Common myeloid progenitor, CD34-positive (primary cell): ENCODE measurements around the gene TMEM254.
"Not testable (repeated sequence)": the region's sequence is repeated elsewhere in the genome, so short reads cannot be mapped to it uniquely, and the experiment has no call there.

Experiments
- CTCF ChIA-PET: fragments of 350-600 bp; sonication (Branson Sonifier 250); formaldehyde crosslinking; loops from one replicate; lab custom pipeline; 2021; ENCODE audit warnings: antibody characterized with exemption; lab: Charles Lee
- POLR2A ChIA-PET: fragments of 350-600 bp; sonication (Branson Sonifier 250); formaldehyde crosslinking; loops from one replicate; lab custom pipeline; 2021; ENCODE audit warnings: antibody characterized with exemption; lab: Charles Lee
- DNase-seq, 3 donors: peaks; one replicate each; pipeline versions ENCODE4 v3.0.0 to v3.0.0-alpha.2; 2013
- H3K27ac ChIP-seq, 2 experiments: 1 replicate in 1 of 2; 2 replicates in 1 of 2; pipeline ENCODE4 v1.7.0; 2013; ENCODE audit warnings: inconsistent platforms in 2 of 2, low read length in 2 of 2, mild to moderate bottlenecking in 2 of 2, low read depth in 1 of 2, moderate library complexity in 1 of 2; ENCODE audit not compliant: severe bottlenecking in 2 of 2, insufficient read depth in 1 of 2, poor library complexity in 1 of 2
- H3K27me3 ChIP-seq, 5 experiments: replicated peaks in 2 of 5; 1 replicate in 3 of 5; 2 replicates in 2 of 5; pipeline versions ENCODE4 v1.6.1 to v1.7.0; 2013; ENCODE audit warnings: low read length in 4 of 5, mild to moderate bottlenecking in 2 of 5, moderate library complexity in 2 of 5, inconsistent platforms in 1 of 5; ENCODE audit not compliant: insufficient read depth in 5 of 5, control insufficient read depth in 4 of 5
- H3K36me3 ChIP-seq, 4 experiments: 1 replicate in 2 of 4; 2 replicates in 2 of 4; pipeline versions ENCODE4 v1.6.1 to v1.7.0; 2013; ENCODE audit warnings: low read length in 3 of 4, control low read depth in 1 of 4, mild to moderate bottlenecking in 1 of 4; ENCODE audit not compliant: control insufficient read depth in 4 of 4, insufficient read depth in 4 of 4
- H3K4me1 ChIP-seq, 4 experiments: 1 replicate in 3 of 4; 2 replicates in 1 of 4; pipeline versions ENCODE4 v1.6.1 to v1.7.1; 2013; ENCODE audit warnings: low read length in 3 of 4, mild to moderate bottlenecking in 3 of 4, control low read depth in 1 of 4, inconsistent platforms in 1 of 4, moderate library complexity in 1 of 4; ENCODE audit not compliant: control insufficient read depth in 4 of 4, insufficient read depth in 4 of 4; ENCODE audit errors: control extremely low read depth in 1 of 4
- H3K4me3 ChIP-seq, 7 experiments: 1 replicate in 4 of 7; 2 replicates in 3 of 7; pipeline versions ENCODE4 v1.5.1 to v1.7.0; 2013; ENCODE audit warnings: mild to moderate bottlenecking in 7 of 7, low read length in 6 of 7, moderate library complexity in 6 of 7, inconsistent platforms in 2 of 7, low read depth in 2 of 7, control low read depth in 1 of 7; ENCODE audit not compliant: insufficient read depth in 4 of 7, control insufficient read depth in 1 of 7; ENCODE audit errors: extremely low read depth in 1 of 7
- H3K9me3 ChIP-seq, 5 experiments: 1 replicate in 4 of 5; 2 replicates in 1 of 5; pipeline versions ENCODE4 v1.6.1 to v1.7.1; 2013; ENCODE audit warnings: low read length in 4 of 5, mild to moderate bottlenecking in 2 of 5, inconsistent platforms in 1 of 5, low read depth in 1 of 5, moderate library complexity in 1 of 5; ENCODE audit not compliant: control insufficient read depth in 4 of 5, insufficient read depth in 2 of 5; ENCODE audit errors: control extremely low read depth in 1 of 5
- WGBS: methylation state at CpG from one replicate; pipeline ENCODE4 v1.1.5; 2013; ENCODE audit not compliant: insufficient coverage; 5-methylcytosine and 5-hydroxymethylcytosine counted together

Gene TMEM254

DNA sequence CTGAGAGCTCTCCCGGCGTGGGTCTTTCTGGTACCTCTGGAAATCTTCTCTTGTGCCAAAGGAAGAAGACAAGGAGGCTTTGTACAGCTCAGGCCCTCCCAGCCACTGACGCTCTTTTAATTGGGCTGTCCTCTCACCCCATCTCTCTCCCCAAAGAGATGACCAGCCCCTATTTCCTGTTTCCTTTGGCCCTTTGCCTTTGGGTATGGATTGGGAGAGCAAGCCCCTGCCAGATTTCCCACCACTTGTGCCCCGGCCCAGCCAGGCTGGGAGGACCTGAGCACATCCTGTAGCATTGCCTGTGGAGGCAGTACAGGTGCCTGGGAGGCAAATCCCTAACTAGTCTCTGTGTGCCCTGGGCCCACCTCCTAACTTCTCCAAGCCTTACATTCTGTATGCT is 48.4 kb downstream of the TMEM254 start:
- no peak overlapping the region for H3K4me3 ChIP-seq
- peaks cover 0 to 11% (median 3%) of the 10 kb centered on the region in 5 experiments for H3K27me3 ChIP-seq
- no peak overlapping the region for H3K27ac ChIP-seq
- H3K9me3 ChIP-seq = no peaks in the 10 kb centered on the region
- H3K4me1 ChIP-seq = no peaks in the 10 kb centered on the region
- H3K36me3 ChIP-seq = no peaks in the 10 kb centered on the region
- DNase-seq = no peak
- ChIA-PET CTCF (no interaction called here), POLR2A (no interaction called here)
- 94% methylated on average over 3 of the region's 4 CpGs for WGBS

DNA sequence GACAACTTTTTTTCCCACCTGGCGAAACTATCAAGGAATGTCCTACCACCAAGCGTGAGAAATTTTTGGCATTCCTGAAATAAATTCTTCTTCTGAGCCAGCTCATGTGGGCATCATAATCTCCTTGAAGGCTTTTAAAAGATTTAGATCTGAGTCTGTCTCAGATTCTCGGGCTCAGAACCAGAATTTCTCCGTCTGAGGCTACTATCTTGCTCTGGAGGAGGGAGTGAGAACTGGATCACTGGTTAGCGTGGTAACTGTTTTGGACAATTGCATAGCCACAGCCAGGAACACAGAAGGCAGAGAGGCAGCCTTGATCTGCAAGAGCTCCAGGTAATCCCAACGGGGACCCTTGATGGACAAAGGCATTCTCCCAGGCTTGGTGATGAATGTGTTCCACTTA is 53.0 kb downstream of the TMEM254 start:
- no peaks in the 10 kb centered on the region for H3K9me3 ChIP-seq
- CTCF ChIA-PET = interaction anchor here (2.5 kb wide), 1 partner anchor 8 kb away, joined by 10 read pairs; no protein-coding TSS in a partner anchor
- POLR2A ChIA-PET = no interaction called here
- no peak for DNase-seq
- peaks cover 3 to 34% (median 11%) of the 10 kb centered on the region in 5 experiments for H3K27me3 ChIP-seq
- 96% methylated on average over 6 of the region's 6 CpGs for WGBS
- no peak overlapping the region for H3K27ac ChIP-seq
- no peaks in the 10 kb centered on the region for H3K36me3 ChIP-seq
- H3K4me3 ChIP-seq = no peak overlapping the region
- H3K4me1 ChIP-seq = peaks cover 0 to 10% (median 7%) of the 10 kb centered on the region in 4 experiments

DNA sequence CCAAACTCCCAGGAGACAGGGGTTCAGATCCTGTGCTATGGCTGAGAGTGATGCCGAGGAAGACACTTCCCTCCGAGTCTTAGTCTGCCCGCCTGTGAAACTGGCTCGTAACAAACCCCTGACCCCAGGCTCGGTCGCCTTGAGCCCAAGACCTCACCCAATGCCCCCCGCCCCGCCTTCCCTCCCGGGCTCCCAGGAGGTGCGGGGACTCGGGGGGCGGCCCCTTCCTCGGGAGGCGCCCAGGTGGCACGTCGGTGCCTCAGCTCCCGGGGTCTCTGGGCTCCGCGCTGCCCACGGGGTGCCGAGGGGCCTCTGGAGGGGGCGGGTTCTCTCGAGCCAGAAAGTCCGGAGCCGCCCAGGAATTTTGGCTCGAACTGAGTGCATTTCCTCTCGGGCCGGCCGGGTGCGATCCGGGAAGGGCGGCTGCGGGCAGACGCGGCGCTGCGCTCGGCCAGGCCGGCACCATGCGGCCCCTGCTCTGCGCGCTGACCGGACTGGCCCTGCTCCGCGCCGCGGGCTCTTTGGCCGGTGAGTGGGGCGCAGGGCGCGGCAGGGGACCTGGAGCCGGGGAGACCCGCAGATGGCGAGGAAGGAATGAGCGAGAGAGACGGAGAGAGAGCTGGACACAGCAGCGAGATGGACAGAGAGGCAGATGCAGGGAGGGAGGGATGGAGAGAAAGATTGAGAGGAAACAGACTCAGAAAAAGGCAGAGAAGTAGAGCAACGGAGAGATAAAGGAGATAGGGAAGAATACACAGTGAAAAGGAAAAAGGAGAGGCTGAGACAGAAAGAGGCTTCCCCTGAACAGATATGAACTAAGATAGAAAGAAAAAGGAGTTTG is 54.1 kb downstream of the TMEM254 start, which contains the start of gene PLAC9:
Gene PLAC9, plus strand, starts transcription at position 432 of the 841 bp plus-strand sequence. Its CDS starts 33 bp downstream, at position 465.
- CTCF ChIA-PET = interaction anchor here (1.0 kb wide), 1 partner anchor 90 kb away, joined by 3 read pairs; no protein-coding TSS in a partner anchor
- POLR2A ChIA-PET = no interaction called here
- Histone ChIP-seq H3K4me3 (peak within 1 kb of the TSS in 5 of 7 experiments; percentile 30 to 66 (median 62)), H3K36me3 (no peaks in the 10 kb centered on the region), H3K9me3 (no peaks in the 10 kb centered on the region), H3K27me3 (peaks cover 3 to 34% (median 11%) of the 10 kb centered on the region in 5 experiments), H3K27ac (no peak within 1 kb of the TSS), H3K4me1 (peaks cover 0 to 10% (median 7%) of the 10 kb centered on the region in 4 experiments)
- no peak for DNase-seq
- 3% methylated on average over 39 of the region's 58 CpGs for WGBS

DNA sequence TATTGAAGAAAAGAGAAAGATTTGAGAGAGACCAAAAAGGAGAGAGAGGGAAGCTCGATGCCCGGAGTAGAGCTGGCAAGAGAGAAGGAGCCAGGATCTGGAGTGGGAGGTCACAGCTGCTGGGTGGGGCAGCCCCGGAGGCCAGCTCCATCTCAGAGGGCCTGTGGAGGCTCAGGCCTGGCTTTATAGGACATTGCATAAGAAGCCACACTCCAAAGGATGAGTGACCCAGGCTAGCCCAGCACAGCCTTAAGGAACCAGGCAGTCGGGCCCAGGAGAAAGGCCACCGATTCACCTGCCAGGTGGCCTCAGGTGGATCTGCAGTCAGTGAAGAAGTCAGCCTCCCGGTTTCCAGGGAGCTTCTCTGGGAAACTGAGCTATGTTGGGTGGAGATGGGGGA is 54.7 kb downstream of the TMEM254 start:
- DNase-seq = no peak
- Histone ChIP-seq H3K4me3 (peak overlapping the region in 1 of 7 experiments; percentile 51), H3K27ac (no peak overlapping the region), H3K9me3 (no peaks in the 10 kb centered on the region), H3K36me3 (no peaks in the 10 kb centered on the region), H3K4me1 (peaks cover 0 to 10% (median 7%) of the 10 kb centered on the region in 4 experiments), H3K27me3 (peaks cover 3 to 34% (median 11%) of the 10 kb centered on the region in 5 experiments)
- ChIA-PET POLR2A (interaction anchor here (0.6 kb wide), 1 partner anchor 15 kb away, joined by 5 read pairs; no protein-coding TSS in a partner anchor), CTCF (interaction anchor here (1.0 kb wide), 1 partner anchor 89 kb away, joined by 3 read pairs; no protein-coding TSS in a partner anchor)
- 58% methylated on average over 6 of the region's 6 CpGs for WGBS

DNA sequence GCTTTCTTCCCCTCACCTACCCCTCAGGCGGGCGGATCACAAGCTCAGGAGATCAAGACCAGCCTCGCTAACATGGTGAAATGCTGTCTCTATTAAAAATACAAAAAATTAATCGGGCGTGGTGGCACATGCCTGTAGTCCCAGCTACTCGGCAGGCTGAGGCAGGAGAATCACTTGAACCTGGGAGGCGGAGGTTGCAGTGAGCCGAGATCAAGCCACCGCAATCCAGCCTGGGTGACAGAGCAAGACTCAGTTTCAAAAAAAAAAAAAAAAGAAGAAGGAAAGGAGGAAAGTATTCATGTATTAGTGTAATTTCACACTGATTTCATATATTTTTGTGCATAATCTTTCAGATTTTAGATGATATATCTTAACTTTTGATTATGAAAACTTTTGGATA is 55.2 kb downstream of the TMEM254 start:
- ChIA-PET CTCF (interaction anchor here (1.0 kb wide), 1 partner anchor 89 kb away, joined by 3 read pairs; no protein-coding TSS in a partner anchor), POLR2A (interaction anchor here (0.6 to 0.9 kb wide), 2 partner anchors 10 to 15 kb away, joined by 3 to 5 read pairs; no protein-coding TSS in a partner anchor)
- Histone ChIP-seq H3K4me1 (peaks cover 0 to 10% (median 7%) of the 10 kb centered on the region in 4 experiments), H3K27me3 (peaks cover 3 to 34% (median 11%) of the 10 kb centered on the region in 5 experiments)
- 100% methylated on average over 6 of the region's 9 CpGs for WGBS
- H3K36me3 ChIP-seq, H3K9me3 ChIP-seq, H3K27ac ChIP-seq, H3K4me3 ChIP-seq, DNase-seq: not testable (repeated sequence)

DNA sequence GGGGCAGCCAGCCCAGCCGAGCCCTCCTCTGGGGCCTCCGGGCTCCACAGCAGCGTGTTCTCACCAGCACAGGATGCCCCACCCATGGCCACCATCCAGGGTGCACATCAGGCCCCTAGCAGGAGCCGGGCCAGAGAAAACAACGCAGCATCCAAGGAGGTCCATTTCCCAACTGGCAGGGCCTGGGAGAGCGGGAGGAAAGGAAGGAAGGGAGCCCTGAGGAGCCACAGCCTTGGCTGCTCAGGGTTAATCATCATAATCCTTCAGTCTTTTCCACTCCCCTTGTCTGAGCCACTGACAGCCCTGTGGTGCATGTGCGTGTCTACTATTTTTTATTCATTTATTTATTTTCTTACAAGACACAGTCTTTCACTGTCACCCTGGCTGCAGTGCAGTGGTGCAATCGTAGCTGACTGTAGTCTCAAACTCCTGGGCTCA is 57.7 kb downstream of the TMEM254 start:
- CTCF ChIA-PET = no interaction called here
- Histone ChIP-seq H3K4me1 (peaks cover 0 to 10% (median 7%) of the 10 kb centered on the region in 4 experiments), H3K36me3 (no peaks in the 10 kb centered on the region), H3K27ac (no peak overlapping the region), H3K27me3 (peaks cover 3 to 35% (median 13%) of the 10 kb centered on the region in 5 experiments), H3K4me3 (no peak overlapping the region), H3K9me3 (no peaks in the 10 kb centered on the region)
- POLR2A ChIA-PET = no interaction called here
- DNase-seq = no peak
- 86% methylated on average over 5 of the region's 8 CpGs for WGBS
